HUES64 (cell line): ENCODE measurements around the gene SETDB2.

Source experiments
- H3K27ac ChIP-seq: 2 replicates; pipeline ENCODE4 v1.7.0; 2013; ENCODE audit warnings: low read depth, low read length, inconsistent platforms
- H3K27me3 ChIP-seq: 2 replicates; pipeline ENCODE4 v1.6.1; 2013; ENCODE audit warnings: mild to moderate bottlenecking, low read length; ENCODE audit not compliant: insufficient read depth
- H3K36me3 ChIP-seq: 2 replicates; pipeline ENCODE4 v1.6.1; 2013; ENCODE audit warnings: mild to moderate bottlenecking, low read length; ENCODE audit not compliant: insufficient read depth
- H3K4me1 ChIP-seq: 2 replicates; pipeline ENCODE4 v1.6.1; 2013; ENCODE audit warnings: mild to moderate bottlenecking, low read length, moderate library complexity; ENCODE audit not compliant: insufficient read depth
- H3K4me3 ChIP-seq: 2 replicates; pipeline ENCODE4 v1.5.1; 2013; ENCODE audit warnings: mild to moderate bottlenecking, low read length, moderate library complexity
- H3K9ac ChIP-seq: 2 replicates; pipeline ENCODE4 v1.6.1; 2013; ENCODE audit warnings: mild to moderate bottlenecking, low read depth, low read length
- H3K9me3 ChIP-seq: 2 replicates; pipeline ENCODE4 v1.6.1; 2013; ENCODE audit warnings: low read depth, low read length; ENCODE audit not compliant: insufficient read depth
- WGBS: fragments of 150-250, 120-280 bp; methylation state at CpG from one replicate; pipeline ENCODE4 v1.1.7; 2013; ENCODE audit warnings: missing lambda C conversion rate; 5-methylcytosine and 5-hydroxymethylcytosine counted together

SETDB2 gene

GRCh38 chr13:49512578-49512977 is 68.5 kb downstream of the SETDB2 start:
- WGBS = 89% methylated on average over 2 of the region's 2 CpGs
- H3K4me3 ChIP-seq = no peak overlapping the region

GRCh38 chr13:49516467-49516866 is 72.4 kb downstream of the SETDB2 start:
- H3K27ac ChIP-seq = no peak overlapping the region
- H3K4me3 ChIP-seq = no peak overlapping the region
- H3K9me3 ChIP-seq = no peaks in the 10 kb centered on the region
- no peaks in the 10 kb centered on the region for H3K4me1 ChIP-seq
- 92% methylated on average over 5 of the region's 5 CpGs for WGBS
- no peaks in the 10 kb centered on the region for H3K36me3 ChIP-seq
- H3K27me3 ChIP-seq = no peaks in the 10 kb centered on the region
- H3K9ac ChIP-seq = no peak overlapping the region

More at GRCh38 chr13:49512578-49512977, 68.5 kb downstream of the SETDB2 start:
- H3K27ac ChIP-seq = no peak overlapping the region
- H3K4me1 ChIP-seq = no peaks in the 10 kb centered on the region
- no peak overlapping the region for H3K9ac ChIP-seq
- H3K27me3 ChIP-seq = no peaks in the 10 kb centered on the region
- H3K9me3 ChIP-seq = no peaks in the 10 kb centered on the region
- no peaks in the 10 kb centered on the region for H3K36me3 ChIP-seq

- Histone ChIP-seq H3K9me3 (no peaks in the 10 kb centered on the region), H3K36me3 (0 out of 2 replicates have a peak, but pooled peaks cover 6% of the 10 kb centered on the region), H3K4me3 (no peak overlapping the region), H3K9ac (no peak overlapping the region), H3K27me3 (no peaks in the 10 kb centered on the region), H3K4me1 (no peaks in the 10 kb centered on the region), H3K27ac (no peak overlapping the region)
- WGBS = 76% methylated on average over 6 of the region's 6 CpGs
These were observed 73.4 kb downstream of the SETDB2 start for GRCh38 chr13:49517461-49517860.

GRCh38 chr13:49521224-49521623 is 77.2 kb downstream of the SETDB2 start:
- H3K4me1 ChIP-seq = no peaks in the 10 kb centered on the region
- no peak overlapping the region for H3K27ac ChIP-seq
- 92% methylated on average over 4 of the region's 4 CpGs for WGBS
- no peaks in the 10 kb centered on the region for H3K9me3 ChIP-seq
- 0 out of 2 replicates have a peak, but pooled peaks cover 8% of the 10 kb centered on the region for H3K36me3 ChIP-seq
- no peak overlapping the region for H3K9ac ChIP-seq
- H3K27me3 ChIP-seq = no peaks in the 10 kb centered on the region
- H3K4me3 ChIP-seq = no peak overlapping the region

GRCh38 chr13:49524740-49525501 is 80.8 kb downstream of the SETDB2 start:
- Histone ChIP-seq H3K4me3 (no peak overlapping the region), H3K9ac (no peak overlapping the region), H3K27me3 (no peaks in the 10 kb centered on the region), H3K36me3 (peaks cover 21% of the 10 kb centered on the region; the same call in 1 of the 2 replicates), H3K4me1 (no peaks in the 10 kb centered on the region), H3K9me3 (no peaks in the 10 kb centered on the region), H3K27ac (no peak overlapping the region)
- WGBS = 93% methylated on average over 5 of the region's 5 CpGs

- no peak overlapping the region for H3K4me3 ChIP-seq
- no peaks in the 10 kb centered on the region for H3K27me3 ChIP-seq
- peaks cover 22% of the 10 kb centered on the region; the same call in 1 of the 2 replicates for H3K36me3 ChIP-seq
- WGBS = 96% methylated on average over 1 of the region's 2 CpGs
- no peak overlapping the region for H3K27ac ChIP-seq
- H3K9me3 ChIP-seq = no peaks in the 10 kb centered on the region
- H3K4me1 ChIP-seq = no peaks in the 10 kb centered on the region
- no peak overlapping the region for H3K9ac ChIP-seq
These were observed 83.0 kb downstream of the SETDB2 start for GRCh38 chr13:49527123-49527522.

GRCh38 chr13:49528161-49528560 is 84.1 kb downstream of the SETDB2 start:
- H3K4me1 ChIP-seq = no peaks in the 10 kb centered on the region
- peaks cover 25% of the 10 kb centered on the region for H3K36me3 ChIP-seq
- H3K9ac ChIP-seq = no peak overlapping the region
- 100% methylated on average over 1 of the region's 1 CpG for WGBS
- no peak overlapping the region for H3K27ac ChIP-seq
- H3K9me3 ChIP-seq = no peaks in the 10 kb centered on the region
- H3K4me3 ChIP-seq = no peak overlapping the region
- no peaks in the 10 kb centered on the region for H3K27me3 ChIP-seq

GRCh38 chr13:49530457-49530856 is 86.4 kb downstream of the SETDB2 start:
- H3K4me3 ChIP-seq = no peak overlapping the region
- no peaks in the 10 kb centered on the region for H3K9me3 ChIP-seq
- H3K9ac ChIP-seq = no peak overlapping the region
- H3K27me3 ChIP-seq = no peaks in the 10 kb centered on the region
- no peaks in the 10 kb centered on the region for H3K4me1 ChIP-seq
- H3K36me3 ChIP-seq = peaks cover 41% of the 10 kb centered on the region
- no peak overlapping the region for H3K27ac ChIP-seq
- WGBS = 91% methylated on average over 7 of the region's 7 CpGs

- no peak overlapping the region for H3K4me3 ChIP-seq
These were observed 88.5 kb downstream of the SETDB2 start for GRCh38 chr13:49532593-49532992.

GRCh38 chr13:49533011-49533410 is 88.9 kb downstream of the SETDB2 start:
- H3K9me3 ChIP-seq = no peaks in the 10 kb centered on the region
- H3K4me1 ChIP-seq = no peaks in the 10 kb centered on the region
- H3K4me3 ChIP-seq = no peak overlapping the region
- peaks cover 53% of the 10 kb centered on the region for H3K36me3 ChIP-seq
- no peak overlapping the region for H3K27ac ChIP-seq
- no peaks in the 10 kb centered on the region for H3K27me3 ChIP-seq
- H3K9ac ChIP-seq = no peak overlapping the region

More at GRCh38 chr13:49532593-49532992, 88.5 kb downstream of the SETDB2 start:
- Histone ChIP-seq H3K9me3 (no peaks in the 10 kb centered on the region), H3K4me1 (no peaks in the 10 kb centered on the region), H3K9ac (no peak overlapping the region), H3K27me3 (no peaks in the 10 kb centered on the region), H3K27ac (no peak overlapping the region), H3K36me3 (peaks cover 50% of the 10 kb centered on the region)
- 97% methylated on average over 1 of the region's 1 CpG for WGBS

GRCh38 chr13:49533591-49534269 is 89.7 kb downstream of the SETDB2 start:
- Histone ChIP-seq H3K27ac (no peak overlapping the region), H3K9me3 (no peaks in the 10 kb centered on the region), H3K9ac (no peak overlapping the region), H3K4me1 (no peaks in the 10 kb centered on the region), H3K27me3 (no peaks in the 10 kb centered on the region), H3K4me3 (no peak overlapping the region), H3K36me3 (peaks cover 53% of the 10 kb centered on the region)
- 87% methylated on average over 7 of the region's 7 CpGs for WGBS
